ENCODE data around the gene ABCB9.
"Not testable (repeated sequence)": the region's sequence is repeated elsewhere in the genome, so short reads cannot be mapped to it uniquely, and the experiment has no call there.

Gene ABCB9

GRCh38 chr12:122965851-122966742 lies at the start of gene ABCB9:
TSS of gene ABCB9 (minus strand) at chr12:122966463. CDS start at chr12:122960235, 6,228 bp downstream.
- peak; percentile 86 for DNase-seq

GRCh38 chr12:123014473-123014872 lies 48.2 kb upstream of the ABCB9 start:
- DNase-seq: not testable (repeated sequence)

GRCh38 chr12:123013185-123014095 lies 47.2 kb upstream of the ABCB9 start:
- DNase-seq: no peak

GRCh38 chr12:123011701-123012100 lies 45.4 kb upstream of the ABCB9 start:
- DNase-seq: no peak

- no peak for DNase-seq
Measured at GRCh38 chr12:123010681-123011080, 44.4 kb upstream of the ABCB9 start.

GRCh38 chr12:123010110-123010509 lies 43.8 kb upstream of the ABCB9 start:
- no peak for DNase-seq

GRCh38 chr12:123006977-123007376 lies 40.7 kb upstream of the ABCB9 start:
- DNase-seq: no peak

GRCh38 chr12:123005081-123005626 lies 38.9 kb upstream of the ABCB9 start:
- no peak for DNase-seq

GRCh38 chr12:123004287-123004686 lies 38.0 kb upstream of the ABCB9 start:
- DNase-seq: no peak

- no peak for DNase-seq
Measured at GRCh38 chr12:123003257-123003656, 37.0 kb upstream of the ABCB9 start.

- no peak for DNase-seq
Measured at GRCh38 chr12:123001464-123001863, 35.2 kb upstream of the ABCB9 start.

- no peak for DNase-seq
Measured at GRCh38 chr12:123000578-123000977, 34.3 kb upstream of the ABCB9 start.

GRCh38 chr12:122999986-123000420 lies 33.7 kb upstream of the ABCB9 start:
- DNase-seq: no peak

- no peak for DNase-seq
Measured at GRCh38 chr12:122999196-122999946, 33.1 kb upstream of the ABCB9 start.

GRCh38 chr12:122998316-122998715 lies 32.1 kb upstream of the ABCB9 start:
- no peak for DNase-seq

- no peak for DNase-seq
Measured at GRCh38 chr12:122997343-122998250, 31.3 kb upstream of the ABCB9 start.

GRCh38 chr12:122996621-122997342 lies 30.5 kb upstream of the ABCB9 start:
- DNase-seq: no peak

GRCh38 chr12:122996188-122996601 lies 29.9 kb upstream of the ABCB9 start:
- no peak for DNase-seq

GRCh38 chr12:122995503-122996187 lies 29.4 kb upstream of the ABCB9 start:
- DNase-seq: no peak

Data from GDM1 (cell line).